ENCODE results near the gene DIP2B. TPM values are rescaled to one million over a fixed set of nuclear protein-coding genes. Genes with fewer than 3 reads are reported as not detected.
"Not testable (repeated sequence)": the region's sequence is repeated elsewhere in the genome, so short reads cannot be mapped to it uniquely, and the experiment has no call there.

Gene DIP2B
- total RNA-seq, 2 experiments from 2014 or later: 17.0 to 24.1 TPM

- DNase-seq (ENCODE audit: low spot score): no peak
- peaks cover 6% of the 10 kb centered on the region; the same call in 1 of the 2 replicates for H3K9me3 ChIP-seq (ENCODE audit: low read length)
- H4K20me1 ChIP-seq (ENCODE audit: insufficient read depth, low read length): no peaks in the 10 kb centered on the region
- BruUV-seq (replicated peaks): no TSS peak
- H3K79me2 ChIP-seq (ENCODE audit: insufficient read depth, low read depth, low read length): peaks cover 54% of the 10 kb centered on the region; the same call in 1 of the 2 replicates
- ChIA-PET POLR2A (interaction anchor here (0.7 to 2.2 kb wide), 2 partner anchors 14 to 19 kb away, joined by 4 to 10 read pairs; partner anchors contain the start of gene DIP2B), CTCF (ENCODE audit: unreplicated experiment) (no interaction called here)
- TF ChIP-seq CTCF (conservative IDR thresholded peaks at IDR 0.05; ENCODE audit: low read length) (no peak), EZH2phosphoT487 (IDR thresholded peaks at IDR 0.05; ENCODE audit: borderline replicate concordance, low read depth, low read length) (no peak)
- H3K9me2 ChIP-seq (ENCODE audit: insufficient read depth, low read length): no peaks in the 10 kb centered on the region
- H2AFZ ChIP-seq (ENCODE audit: low read length): no peak overlapping the region
- H3K4me1 ChIP-seq (ENCODE audit: insufficient read depth, low read length, poor library complexity, severe bottlenecking): peaks cover 46% of the 10 kb centered on the region
- no peak overlapping the region for H3K4me3 ChIP-seq (ENCODE audit: low read depth, low read length, poor library complexity, severe bottlenecking)
- intact Hi-C loops (cut with micrococcal nuclease; ENCODE audit: unreplicated experiment): no loop called here
- H3K4me2 ChIP-seq (ENCODE audit: low read length): no peak overlapping the region
- peaks cover 24% of the 10 kb centered on the region for H3K36me3 ChIP-seq (ENCODE audit: insufficient read depth, low read length)
- H3K27ac ChIP-seq (ENCODE audit: low read depth, low read length, poor library complexity, severe bottlenecking): no peak overlapping the region
Measured at GRCh38 chr12:50519353-50519752, 14.6 kb downstream of the DIP2B start.

- CTCF ChIA-PET (ENCODE audit: unreplicated experiment): no interaction called here
- no peak for TF ChIP-seq CTCF (conservative IDR thresholded peaks at IDR 0.05; ENCODE audit: low read length)
- TF ChIP-seq EZH2phosphoT487 (IDR thresholded peaks at IDR 0.05; ENCODE audit: borderline replicate concordance, low read depth, low read length): no peak
- BruUV-seq (replicated peaks): no TSS peak
- peak overlapping the region; percentile 17 for H3K27ac ChIP-seq (ENCODE audit: low read depth, low read length, poor library complexity, severe bottlenecking)
- POLR2A ChIA-PET: interaction anchor here (0.5 to 2.2 kb wide), 7 partner anchors 12 to 1603 kb away, joined by 3 to 10 read pairs (median 3); partner anchors contain the start of genes ATF1 and DIP2B
- H2AFZ ChIP-seq (ENCODE audit: low read length): no peak overlapping the region
- peaks cover 6% of the 10 kb centered on the region; the same call in 1 of the 2 replicates for H3K9me3 ChIP-seq (ENCODE audit: low read length)
- H3K4me1 ChIP-seq (ENCODE audit: insufficient read depth, low read length, poor library complexity, severe bottlenecking): peaks cover 34% of the 10 kb centered on the region
- H3K4me3 ChIP-seq (ENCODE audit: low read depth, low read length, poor library complexity, severe bottlenecking): no peak overlapping the region
- no peak for DNase-seq (ENCODE audit: low spot score)
- H3K9me2 ChIP-seq (ENCODE audit: insufficient read depth, low read length): no peaks in the 10 kb centered on the region
- peak overlapping the region; percentile 14; the same call in 1 of the 2 replicates for H3K4me2 ChIP-seq (ENCODE audit: low read length)
- H3K79me2 ChIP-seq (ENCODE audit: insufficient read depth, low read depth, low read length): peaks cover 52% of the 10 kb centered on the region; the same call in 1 of the 2 replicates
- no peaks in the 10 kb centered on the region for H4K20me1 ChIP-seq (ENCODE audit: insufficient read depth, low read length)
- peaks cover 26% of the 10 kb centered on the region for H3K36me3 ChIP-seq (ENCODE audit: insufficient read depth, low read length)
- intact Hi-C loops (cut with micrococcal nuclease; ENCODE audit: unreplicated experiment): no loop called here
Measured at GRCh38 chr12:50520416-50521207, 15.8 kb downstream of the DIP2B start.

- intact Hi-C loops (cut with micrococcal nuclease; ENCODE audit: unreplicated experiment); H2AFZ ChIP-seq (ENCODE audit: low read length); H3K9me3 ChIP-seq (ENCODE audit: low read length); CTCF ChIA-PET (ENCODE audit: unreplicated experiment); H3K4me2 ChIP-seq (ENCODE audit: low read length); DNase-seq (ENCODE audit: low spot score); H3K27ac ChIP-seq (ENCODE audit: low read depth, low read length, poor library complexity, severe bottlenecking); H3K9me2 ChIP-seq (ENCODE audit: insufficient read depth, low read length); BruUV-seq (replicated peaks); H4K20me1 ChIP-seq (ENCODE audit: insufficient read depth, low read length); H3K4me3 ChIP-seq (ENCODE audit: low read depth, low read length, poor library complexity, severe bottlenecking): not testable (repeated sequence)
- Histone ChIP-seq H3K36me3 (ENCODE audit: insufficient read depth, low read length) (peaks cover 22% of the 10 kb centered on the region), H3K4me1 (ENCODE audit: insufficient read depth, low read length, poor library complexity, severe bottlenecking) (peaks cover 29% of the 10 kb centered on the region), H3K79me2 (ENCODE audit: insufficient read depth, low read depth, low read length) (peaks cover 43% of the 10 kb centered on the region; the same call in 1 of the 2 replicates)
- POLR2A ChIA-PET: interaction anchor here (0.7 to 0.9 kb wide), 2 partner anchors 13 to 1492 kb away, joined by 3 to 4 read pairs; no protein-coding TSS in a partner anchor
Measured at GRCh38 chr12:50521781-50522180, 17.0 kb downstream of the DIP2B start.
